Neural progenitor cell (in vitro differentiated cells): ENCODE results near the gene MAGEA2B.
"Not testable (repeated sequence)": the region's sequence is repeated elsewhere in the genome, so short reads cannot be mapped to it uniquely, and the experiment has no call there.

Source experiments
- CTCF ChIP-seq: fragments of 200-600 bp; sonication (generic); IDR thresholded peaks from 2 replicates; pipeline ENCODE4 v1.5.1; 2017; ENCODE audit warnings: antibody characterized with exemption, mild to moderate bottlenecking
- EZH2 ChIP-seq: fragments of 200-600 bp; sonication (generic); IDR thresholded peaks from 2 replicates; pipeline ENCODE4 v1.6.1; 2017; ENCODE audit warnings: antibody characterized with exemption, mild to moderate bottlenecking, moderate library complexity
- EZH2phosphoT487 ChIP-seq: fragments of 200-600 bp; sonication (generic); IDR thresholded peaks from 2 replicates; pipeline ENCODE4 v1.6.1; 2017; ENCODE audit warnings: antibody characterized with exemption

- TF ChIP-seq EZH2phosphoT487, EZH2, CTCF: not testable (repeated sequence)
These were observed 40.4 kb downstream of the MAGEA2B start for GRCh38 chrX:152754871-152755270.
